Right atrium auricular region (tissue), 2 donors: ENCODE results near the gene FBXW12. TPM values are rescaled to one million over a fixed set of nuclear protein-coding genes. Genes with fewer than 3 reads are reported as not detected.

Experiments used
- DNase-seq: peaks from one replicate; pipeline ENCODE4 v3.0.0-alpha.2; 2019; ENCODE audit warnings: low spot score
- H3K27ac ChIP-seq, 2 donors: fragments of 200-600 bp; sonication (generic); 1 replicate in 1 of 2; 2 replicates in 1 of 2; pipeline ENCODE4 v1.5.1; 2016 to 2019
- H3K27me3 ChIP-seq, 2 donors: fragments of 200-600 bp; sonication (generic); one replicate each; pipeline versions ENCODE4 v1.5.1 to v1.6.0; 2017 to 2019
- H3K36me3 ChIP-seq: fragments of 200-600 bp; sonication (generic); one replicate; pipeline ENCODE4 v1.5.1; 2016
- H3K4me1 ChIP-seq, 2 donors: fragments of 200-600 bp; sonication (generic); one replicate each; pipeline versions ENCODE4 v1.5.1 to v1.6.0; 2017 to 2019
- H3K4me3 ChIP-seq, 2 donors: fragments of 200-600 bp; sonication (generic); 1 replicate in 1 of 2; 2 replicates in 1 of 2; pipeline ENCODE4 v1.5.1; 2017 to 2019; ENCODE audit warnings: mild to moderate bottlenecking in 1 of 2, moderate library complexity in 1 of 2
- H3K9me3 ChIP-seq, 2 donors: fragments of 200-600 bp; sonication (generic); one replicate each; pipeline ENCODE4 v1.5.1; 2019
- CTCF ChIP-seq, 2 donors: fragments of 200-600 bp; sonication (generic); IDR thresholded peaks; one replicate each; pipeline ENCODE4 v1.5.1; 2019; ENCODE audit warnings: antibody characterized with exemption in 2 of 2
- total RNA-seq, 2 donors: library from RNA; depleted of rRNA; stranded (reverse); fragments of >200 nt; gene quantifications; one replicate each; pipeline ENCODE4 v1.1.0, GENCODE V29; 2016

FBXW12 gene
- total RNA-seq, 2 donors from 2014 or later = not detected

- no peak overlapping the region for H3K27ac ChIP-seq
- no peak for TF ChIP-seq CTCF (IDR thresholded peaks at IDR 0.05)
- no peak for DNase-seq
- peaks cover 0 to 37% of the 10 kb centered on the region in 2 donors for H3K4me1 ChIP-seq
- no peaks in the 10 kb centered on the region for H3K27me3 ChIP-seq
- no peak overlapping the region for H3K4me3 ChIP-seq
- no peaks in the 10 kb centered on the region for H3K9me3 ChIP-seq
- H3K36me3 ChIP-seq = peaks cover 4% of the 10 kb centered on the region
These were observed 64.8 kb downstream of the FBXW12 start for GRCh38 chr3:48436855-48437254.

- Histone ChIP-seq H3K9me3 (no peaks in the 10 kb centered on the region), H3K4me3 (no peak overlapping the region), H3K4me1 (peaks cover 0 to 41% of the 10 kb centered on the region in 2 donors), H3K27me3 (no peaks in the 10 kb centered on the region), H3K27ac (no peak overlapping the region), H3K36me3 (peaks cover 9% of the 10 kb centered on the region)
- no peak for TF ChIP-seq CTCF (IDR thresholded peaks at IDR 0.05)
- DNase-seq = no peak
These were observed 65.8 kb downstream of the FBXW12 start for GRCh38 chr3:48437812-48438211.

- H3K27me3 ChIP-seq = no peaks in the 10 kb centered on the region
- H3K4me1 ChIP-seq = peaks cover 0 to 25% of the 10 kb centered on the region in 2 donors
- H3K27ac ChIP-seq = peak within 1 kb of the TSS; percentile 86 to 94
- H3K36me3 ChIP-seq = peaks cover 28% of the 10 kb centered on the region
- DNase-seq = peak; percentile 99
- TF ChIP-seq CTCF (IDR thresholded peaks at IDR 0.05) = no peak
- peak within 1 kb of the TSS; percentile 75 to 92 for H3K4me3 ChIP-seq
- no peaks in the 10 kb centered on the region for H3K9me3 ChIP-seq
These were observed 68.0 kb downstream of the FBXW12 start, which contains the start of the genes CCDC51 and TMA7 for GRCh38 chr3:48439820-48440589. TSS of gene CCDC51 (minus strand) at chr3:48440119. CDS start at chr3:48435128, 4,991 bp downstream. TSS of gene TMA7 (plus strand) at chr3:48440257. CDS start at chr3:48440297, 40 bp downstream.

DNA sequence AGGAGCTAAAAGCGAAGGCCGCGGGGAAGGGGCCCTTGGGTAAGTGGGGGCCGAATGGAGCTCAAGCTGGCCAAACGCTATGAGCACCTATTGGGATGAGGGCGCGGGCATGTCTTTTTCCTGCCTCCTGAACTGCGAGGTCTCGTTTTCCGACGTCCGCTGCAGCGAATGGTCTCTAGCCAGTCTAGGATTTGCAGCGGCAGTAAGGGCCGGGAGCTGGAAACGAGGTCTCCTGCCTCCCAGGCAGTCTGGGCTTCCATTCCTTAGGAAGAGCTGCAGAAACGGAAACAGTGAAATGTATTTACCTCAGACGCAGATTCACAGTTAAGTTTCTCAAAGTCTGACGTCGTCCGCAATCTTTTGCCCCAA, 68.6 kb downstream of the FBXW12 start:
- no peak for DNase-seq
- peak overlapping the region; percentile 86 to 94 for H3K27ac ChIP-seq
- TF ChIP-seq CTCF (IDR thresholded peaks at IDR 0.05) = no peak
- H3K4me1 ChIP-seq = peaks cover 0 to 27% of the 10 kb centered on the region in 2 donors
- peaks cover 28% of the 10 kb centered on the region for H3K36me3 ChIP-seq
- H3K27me3 ChIP-seq = no peaks in the 10 kb centered on the region
- H3K9me3 ChIP-seq = no peaks in the 10 kb centered on the region
- H3K4me3 ChIP-seq = peak overlapping the region; percentile 75 to 92

DNA sequence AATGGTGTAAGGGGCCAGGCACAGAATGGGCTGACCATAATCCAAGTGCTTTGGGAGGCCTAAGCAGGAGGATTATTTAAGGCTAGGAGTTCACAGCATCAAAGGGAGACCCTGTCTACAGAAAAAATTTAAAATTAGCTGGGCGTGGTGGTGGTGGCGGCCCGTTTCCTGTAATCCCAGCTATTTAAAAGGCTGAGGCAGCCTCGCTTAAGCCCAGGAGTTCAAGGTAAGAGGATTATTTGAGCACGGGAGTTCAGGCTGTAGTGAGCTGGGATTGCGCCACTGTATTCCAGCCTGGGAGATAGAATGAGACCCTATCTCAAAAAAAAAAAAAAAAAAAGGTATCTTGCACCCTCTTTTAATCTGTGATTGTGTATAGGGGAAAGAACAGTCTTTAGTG, 69.9 kb downstream of the FBXW12 start:
- TF ChIP-seq CTCF (IDR thresholded peaks at IDR 0.05) = no peak
- no peak for DNase-seq
- H3K36me3 ChIP-seq = peaks cover 28% of the 10 kb centered on the region
- H3K27ac ChIP-seq = no peak overlapping the region
- H3K4me1 ChIP-seq = peaks cover 0 to 34% of the 10 kb centered on the region in 2 donors
- no peak overlapping the region for H3K4me3 ChIP-seq
- no peaks in the 10 kb centered on the region for H3K27me3 ChIP-seq
- no peaks in the 10 kb centered on the region for H3K9me3 ChIP-seq

Other genes with a start within 250 kb of the FBXW12 start
- under 1 TPM; 0.24 to 0.74 TPM for gene CDC25A, start 183.8 kb upstream of the FBXW12 start, total RNA-seq
- gene CAMP, start 148.7 kb upstream of the FBXW12 start, total RNA-seq = 1 to 10 TPM in 1 of 2 donors, not detected in 1; 1.5 TPM
- gene ZNF589, start 131.1 kb upstream of the FBXW12 start, total RNA-seq = 1 to 10 TPM; 6.6 to 6.7 TPM
- gene NME6, start 70.9 kb upstream of the FBXW12 start, total RNA-seq = 10 to 100 TPM; 19.9 to 21.1 TPM
- not detected for gene SPINK8, start 38.6 kb upstream of the FBXW12 start, total RNA-seq
- 10 to 100 TPM; 69.4 to 73.0 TPM for gene PLXNB1, start 57.9 kb downstream of the FBXW12 start, total RNA-seq
- gene CCDC51, start 67.9 kb downstream of the FBXW12 start, total RNA-seq = 1 to 10 TPM; 8.4 to 9.2 TPM
- gene TMA7, start 68.0 kb downstream of the FBXW12 start, total RNA-seq = 100 to 1,000 TPM; 194 to 286 TPM
- gene ATRIP, start 74.5 kb downstream of the FBXW12 start, total RNA-seq = 1 to 10 TPM; 2.0 to 3.1 TPM
- 100 to 1,000 TPM in 1 of 2 donors, 10 to 100 TPM in 1; 66.9 to 120 TPM for gene SHISA5, start 132.0 kb downstream of the FBXW12 start, total RNA-seq
- gene PFKFB4, start 184.6 kb downstream of the FBXW12 start, total RNA-seq = 1 to 10 TPM in 1 of 2 donors, under 1 TPM in 1; 0.59 to 1.2 TPM
- not detected for gene UCN2, start 191.6 kb downstream of the FBXW12 start, total RNA-seq
- 1 to 10 TPM; 1.9 to 2.6 TPM for gene COL7A1, start 223.1 kb downstream of the FBXW12 start, total RNA-seq
- 100 to 1,000 TPM; 847 to 948 TPM for gene UQCRC1, start 237.4 kb downstream of the FBXW12 start, total RNA-seq
- gene TMEM89, start 249.6 kb downstream of the FBXW12 start, total RNA-seq = not detected